Activated B cell treated with CpG ODN at 0.5 μM for 24 hours (primary cell): Measurements from ENCODE around the gene HTR4. TPM values are rescaled to one million over a fixed set of nuclear protein-coding genes. Genes with fewer than 3 reads are reported as not detected.

Source experiments
- ATAC-seq: fragments of 200-7000 bp; cut with Tn5 transposase; one replicate; pipeline ENCODE4 v1.10.0; 2021; ENCODE audit warnings: low read depth, mild to moderate bottlenecking, moderate library complexity
- CTCF ChIA-PET: fragments of 350-600 bp; sonication (Branson Sonifier 250); formaldehyde crosslinking; loops from one replicate; lab custom pipeline; 2021; ENCODE audit warnings: antibody characterized with exemption; lab: Charles Lee
- POLR2A ChIA-PET: fragments of 350-600 bp; sonication (Branson Sonifier 250); formaldehyde crosslinking; loops from one replicate; lab custom pipeline; 2021; ENCODE audit warnings: antibody characterized with exemption; lab: Charles Lee
- DNase-seq: peaks from one replicate; pipeline ENCODE4 v3.0.0; 2022
- H3K27ac Mint-ChIP-seq: one replicate; pipeline ENCODE4 v1.8.0; 2020; ENCODE audit warnings: mixed read lengths
- H3K27me3 Mint-ChIP-seq: one replicate; pipeline ENCODE4 v1.8.0; 2021; ENCODE audit warnings: mixed read lengths
- H3K36me3 Mint-ChIP-seq: one replicate; pipeline ENCODE4 v1.8.0; 2021; ENCODE audit warnings: low read depth, mixed read lengths
- H3K4me1 Mint-ChIP-seq: one replicate; pipeline ENCODE4 v1.8.0; 2021; ENCODE audit warnings: mixed read lengths
- H3K4me3 Mint-ChIP-seq: one replicate; pipeline ENCODE4 v1.8.0; 2020; ENCODE audit warnings: mild to moderate bottlenecking, mixed read lengths
- H3K9me3 Mint-ChIP-seq: one replicate; pipeline ENCODE4 v1.8.0; 2020; ENCODE audit warnings: mixed read lengths
- CTCF ChIP-seq: fragments of 200-600 bp; IDR thresholded peaks from one replicate; pipeline ENCODE4 v1.8.0; 2022; ENCODE audit warnings: antibody characterized with exemption, mild to moderate bottlenecking
- intact Hi-C: fragments of 100-400 bp; cut with micrococcal nuclease; formaldehyde crosslinking; loops from one replicate; pipeline ENCODE4 v1.15.1; 2024
- total RNA-seq: library from RNA; stranded (reverse); gene quantifications from 2 replicates; pipeline ENCODE4 v1.2.3, GENCODE V29; 2022

The HTR4 gene
- total RNA-seq, 1 donor from 2014 or later, result not detected

GRCh38 chr5:148543727-148544126, 110.6 kb downstream of the HTR4 start:
- Mint-ChIP-seq H3K36me3 (no peaks in the 10 kb centered on the region), H3K4me3 (no peak overlapping the region), H3K27ac (no peak overlapping the region), H3K27me3 (peaks cover 3% of the 10 kb centered on the region), H3K9me3 (peaks cover 2% of the 10 kb centered on the region), H3K4me1 (no peaks in the 10 kb centered on the region)
- TF ChIP-seq CTCF, result no peak
- no peak for ATAC-seq
- intact Hi-C loops, result no loop called here
- POLR2A ChIA-PET, result no interaction called here
- DNase-seq, result no peak
- CTCF ChIA-PET, result no interaction called here

GRCh38 chr5:148542812-148543211, 111.5 kb downstream of the HTR4 start:
- no peaks in the 10 kb centered on the region for H3K36me3 Mint-ChIP-seq
- TF ChIP-seq CTCF, result no peak
- H3K27me3 Mint-ChIP-seq, result peaks cover 3% of the 10 kb centered on the region
- H3K27ac Mint-ChIP-seq, result no peak overlapping the region
- CTCF ChIA-PET, result no interaction called here
- no peaks in the 10 kb centered on the region for H3K4me1 Mint-ChIP-seq
- DNase-seq (no peak), ATAC-seq (no peak)
- intact Hi-C loops, result no loop called here
- POLR2A ChIA-PET, result no interaction called here
- H3K4me3 Mint-ChIP-seq, result no peak overlapping the region
- peaks cover 2% of the 10 kb centered on the region for H3K9me3 Mint-ChIP-seq

- TF ChIP-seq CTCF, result no peak
- Mint-ChIP-seq H3K9me3 (peaks cover 2% of the 10 kb centered on the region), H3K36me3 (no peaks in the 10 kb centered on the region), H3K4me3 (no peak overlapping the region), H3K4me1 (no peaks in the 10 kb centered on the region), H3K27me3 (peaks cover 8% of the 10 kb centered on the region), H3K27ac (no peak overlapping the region)
- ChIA-PET CTCF (no interaction called here), POLR2A (no interaction called here)
- DNase-seq (no peak), ATAC-seq (no peak)
- intact Hi-C loops, result no loop called here
Measured at GRCh38 chr5:148541054-148541835, 113.1 kb downstream of the HTR4 start.

- H3K27ac Mint-ChIP-seq, result no peak overlapping the region
- H3K4me1 Mint-ChIP-seq, result no peaks in the 10 kb centered on the region
- no peak for DNase-seq
- no peak for TF ChIP-seq CTCF
- ChIA-PET POLR2A (no interaction called here), CTCF (no interaction called here)
- H3K36me3 Mint-ChIP-seq, result no peaks in the 10 kb centered on the region
- H3K27me3 Mint-ChIP-seq, result peaks cover 8% of the 10 kb centered on the region
- intact Hi-C loops, result no loop called here
- ATAC-seq, result no peak
- H3K4me3 Mint-ChIP-seq, result no peak overlapping the region
- H3K9me3 Mint-ChIP-seq, result peaks cover 2% of the 10 kb centered on the region
Measured at GRCh38 chr5:148540647-148541046, 113.7 kb downstream of the HTR4 start.

- H3K27me3 Mint-ChIP-seq, result peaks cover 13% of the 10 kb centered on the region
- intact Hi-C loops, result no loop called here
- CTCF ChIA-PET, result no interaction called here
Measured at GRCh38 chr5:148539851-148540250, 114.5 kb downstream of the HTR4 start.

More at GRCh38 chr5:148539851-148540250, 114.5 kb downstream of the HTR4 start:
- H3K27ac Mint-ChIP-seq, result no peak overlapping the region
- H3K36me3 Mint-ChIP-seq, result no peaks in the 10 kb centered on the region
- DNase-seq (no peak), ATAC-seq (no peak)
- POLR2A ChIA-PET, result no interaction called here
- no peak overlapping the region for H3K4me3 Mint-ChIP-seq
- no peak for TF ChIP-seq CTCF
- H3K4me1 Mint-ChIP-seq, result no peaks in the 10 kb centered on the region
- peaks cover 2% of the 10 kb centered on the region for H3K9me3 Mint-ChIP-seq
